ENCODE results near the gene COG2.

- TF ChIP-seq EZH2phosphoT487 (IDR thresholded peaks at IDR 0.05; ENCODE audit: insufficient read depth, low read depth) (no peak), EZH2 (IDR thresholded peaks at IDR 0.05; ENCODE audit: insufficient read depth, poor library complexity, severe bottlenecking) (no peak)
Observed at GRCh38 chr1:230632273-230632873, 9.9 kb upstream of the COG2 start.

All from GM23248 (cell line).